ENCODE results near the gene CCDC157.

The CCDC157 gene

DNA sequence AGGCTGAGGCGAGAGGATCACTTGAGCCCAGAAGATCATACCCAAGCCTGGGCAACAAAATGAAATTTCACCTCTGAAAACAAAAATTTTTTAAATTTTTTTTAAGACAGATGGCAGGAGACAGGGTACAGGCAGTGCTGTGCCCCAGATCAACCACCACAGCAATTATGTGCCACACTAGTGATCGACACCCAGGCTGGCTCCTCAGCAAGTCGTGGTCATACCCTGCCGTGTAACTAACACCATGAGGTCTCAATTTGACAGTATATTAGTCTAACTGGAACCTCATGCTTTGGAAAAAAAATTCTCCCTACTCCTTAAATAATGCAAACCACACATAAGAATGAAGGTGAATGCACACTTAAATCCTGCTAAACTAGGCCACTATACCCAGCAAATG lies 8.4 kb upstream of the CCDC157 start:
- H3K27ac ChIP-seq: no peak overlapping the region
- DNase-seq (ENCODE audit: low read depth, low spot score): no peak

DNA sequence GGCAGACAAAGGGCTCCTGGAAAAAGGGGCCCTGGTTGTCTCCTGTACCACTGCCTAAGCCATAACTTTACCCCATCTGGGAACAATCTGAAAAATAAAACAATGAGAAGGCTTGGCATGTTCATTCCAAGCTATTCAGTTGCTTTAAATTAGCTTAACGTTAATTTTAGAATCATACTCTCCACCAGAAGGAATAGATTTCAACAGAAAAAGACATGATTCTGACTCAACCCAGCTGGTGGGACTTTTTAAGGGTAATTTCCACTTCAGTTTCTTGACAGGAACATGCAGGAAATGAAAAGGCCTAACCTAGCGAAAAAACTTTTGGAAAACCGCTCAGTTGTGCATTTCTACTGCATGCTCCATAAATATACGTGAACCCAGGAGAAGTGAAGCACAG lies 8.0 kb upstream of the CCDC157 start:
- no peak for DNase-seq (ENCODE audit: low read depth, low spot score)
- no peak overlapping the region for H3K27ac ChIP-seq

DNA sequence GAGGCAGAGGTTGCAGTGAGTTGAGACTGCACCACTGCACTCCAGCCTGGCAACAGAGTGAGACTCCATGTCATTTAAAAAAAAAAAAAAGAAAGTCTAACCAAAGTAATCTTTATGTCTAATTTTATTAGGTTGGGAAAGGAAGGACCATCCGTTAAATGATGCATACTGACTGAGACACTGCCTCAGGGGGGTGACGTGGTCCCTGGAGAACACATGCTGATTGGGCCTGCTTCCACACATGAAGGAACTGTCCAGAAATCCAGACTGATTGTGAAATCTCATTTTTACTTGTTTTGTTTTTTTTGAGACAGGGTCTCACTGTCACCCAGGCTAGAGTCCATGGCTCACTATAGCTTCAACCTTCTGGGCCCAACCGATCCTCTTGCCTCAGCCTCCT lies 5.6 kb upstream of the CCDC157 start:
- H3K27ac ChIP-seq: no peak overlapping the region
- no peak for DNase-seq (ENCODE audit: low read depth, low spot score)

DNA sequence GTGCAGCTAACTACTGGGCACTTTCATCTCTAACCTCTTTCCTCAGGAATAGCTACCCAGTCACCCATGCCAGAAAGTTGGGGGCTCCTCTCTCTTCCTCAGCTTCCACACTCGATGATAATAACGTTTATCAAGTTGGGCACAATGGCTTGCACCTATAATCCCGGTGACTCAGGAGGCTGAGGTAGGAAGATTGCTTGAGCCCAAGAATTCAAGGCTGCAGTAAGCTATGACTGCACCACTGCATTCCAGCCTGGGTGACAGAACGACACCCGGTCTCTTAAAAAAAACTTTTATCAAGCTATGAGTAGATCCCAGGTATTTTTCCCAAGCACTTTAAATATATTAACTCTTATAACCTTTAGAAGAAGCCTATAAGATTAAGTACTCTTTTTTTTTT lies 2.2 kb upstream of the CCDC157 start:
- H3K27ac ChIP-seq: no peak overlapping the region
- DNase-seq (ENCODE audit: low read depth, low spot score): no peak

DNA sequence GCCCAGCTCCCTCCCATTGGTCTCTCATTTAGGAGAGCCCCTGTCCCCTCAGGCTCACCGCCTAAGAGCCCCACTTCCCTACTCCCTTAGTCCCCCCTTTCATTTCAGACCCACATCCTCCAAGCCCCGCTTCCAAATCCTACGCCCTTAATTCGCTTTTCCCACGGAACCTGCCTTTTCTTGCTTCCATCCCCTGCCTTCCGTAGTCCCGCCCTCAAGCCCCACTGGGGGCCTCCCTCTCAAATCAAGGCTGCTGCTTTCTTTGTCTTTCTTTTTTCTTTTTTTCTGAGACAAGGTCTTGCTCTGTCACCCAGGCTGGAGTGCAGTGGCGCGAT lies 396 bp downstream of the CCDC157 start:
- H3K27ac ChIP-seq: no peak overlapping the region
- no peak for DNase-seq (ENCODE audit: low read depth, low spot score)

DNA sequence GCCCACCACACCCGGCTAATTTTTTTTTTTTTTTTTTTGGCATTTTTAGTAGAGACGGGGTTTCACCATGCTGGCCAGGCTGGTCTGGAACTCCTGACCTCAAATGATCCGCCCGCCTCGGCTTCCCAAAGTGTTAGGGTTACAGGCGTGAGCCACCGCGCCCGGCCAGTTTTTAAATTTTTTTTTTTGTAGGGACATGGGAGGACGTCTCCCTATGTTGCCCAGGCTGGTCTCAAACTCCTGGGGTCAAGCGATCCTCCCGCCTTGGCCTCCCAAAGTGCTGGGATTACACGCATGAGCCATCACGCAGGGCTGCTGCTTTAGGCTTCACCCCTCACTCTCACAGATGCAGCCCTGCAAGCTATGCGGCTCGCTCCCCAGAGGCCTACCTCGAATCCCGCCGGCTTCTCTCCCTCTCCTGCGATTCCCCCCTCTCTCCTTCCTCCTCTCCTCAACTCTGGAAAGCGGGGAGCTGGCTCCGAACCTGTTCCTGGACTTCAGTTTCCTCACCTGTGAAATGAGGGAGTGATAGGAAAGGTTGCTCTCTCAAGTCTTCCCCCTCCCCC lies 926 bp downstream of the CCDC157 start:
- DNase-seq (ENCODE audit: low read depth, low spot score): no peak
- no peak overlapping the region for H3K27ac ChIP-seq

DNA sequence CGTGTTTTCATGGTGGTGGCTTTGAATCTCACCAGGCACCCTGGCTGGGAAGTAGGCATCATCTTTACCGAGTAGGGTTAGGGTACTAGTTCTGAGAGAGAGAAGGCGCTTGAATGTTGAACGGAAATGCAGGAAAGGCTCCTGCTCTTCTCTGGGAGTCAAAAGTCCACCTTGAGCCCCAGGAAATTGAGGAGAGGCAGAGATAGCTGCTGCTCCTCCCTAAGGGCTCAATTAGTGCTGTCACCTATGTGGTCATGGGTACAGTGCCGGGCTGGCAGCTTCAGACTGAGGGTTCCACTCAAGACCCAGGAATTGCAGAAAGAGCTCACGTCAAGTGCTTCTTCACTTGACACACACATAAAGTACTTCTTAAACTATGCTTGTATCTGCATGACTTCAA lies 1.7 kb downstream of the CCDC157 start:
- DNase-seq (ENCODE audit: low read depth, low spot score): no peak

DNA sequence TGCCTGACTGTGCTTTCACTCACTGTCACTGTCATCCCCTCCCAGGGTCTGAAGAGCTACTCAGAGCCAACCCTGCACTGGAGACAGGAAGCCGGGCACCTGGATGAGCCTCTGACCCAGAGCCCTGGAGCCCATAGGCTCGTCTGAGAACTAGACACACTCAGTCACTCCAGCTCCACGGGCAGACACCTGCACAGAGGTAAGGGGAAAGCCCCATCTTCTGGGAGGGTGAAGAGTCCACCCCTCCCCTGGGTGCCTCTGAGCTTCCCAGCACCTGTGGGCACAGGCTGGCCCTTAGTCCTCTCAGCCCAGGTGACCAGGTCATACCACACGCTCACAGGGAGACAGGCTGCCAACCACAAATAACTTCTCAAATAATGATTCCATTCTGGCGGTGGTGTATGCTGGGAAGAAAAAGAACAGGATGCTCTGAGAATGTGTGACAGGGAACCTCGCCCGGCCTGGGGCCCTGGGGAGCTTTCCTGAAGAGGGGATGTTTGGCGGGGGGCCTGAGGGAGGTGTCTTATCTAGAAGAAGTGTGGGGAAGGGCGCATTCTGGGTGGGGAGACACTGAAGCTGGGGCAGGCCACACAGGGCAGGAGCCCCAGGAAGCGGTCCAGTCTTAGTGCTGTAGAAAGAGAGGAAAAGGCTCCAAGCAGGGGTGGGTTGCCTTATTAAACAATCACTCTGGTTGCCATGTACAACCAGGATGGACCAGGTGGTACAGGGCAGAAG lies 5.3 kb downstream of the CCDC157 start:
- no peak for DNase-seq (ENCODE audit: low read depth, low spot score)
- no peak overlapping the region for H3K27ac ChIP-seq

More for the DNA sequence above, 1.7 kb downstream of the CCDC157 start:
- no peak overlapping the region for H3K27ac ChIP-seq

DNA sequence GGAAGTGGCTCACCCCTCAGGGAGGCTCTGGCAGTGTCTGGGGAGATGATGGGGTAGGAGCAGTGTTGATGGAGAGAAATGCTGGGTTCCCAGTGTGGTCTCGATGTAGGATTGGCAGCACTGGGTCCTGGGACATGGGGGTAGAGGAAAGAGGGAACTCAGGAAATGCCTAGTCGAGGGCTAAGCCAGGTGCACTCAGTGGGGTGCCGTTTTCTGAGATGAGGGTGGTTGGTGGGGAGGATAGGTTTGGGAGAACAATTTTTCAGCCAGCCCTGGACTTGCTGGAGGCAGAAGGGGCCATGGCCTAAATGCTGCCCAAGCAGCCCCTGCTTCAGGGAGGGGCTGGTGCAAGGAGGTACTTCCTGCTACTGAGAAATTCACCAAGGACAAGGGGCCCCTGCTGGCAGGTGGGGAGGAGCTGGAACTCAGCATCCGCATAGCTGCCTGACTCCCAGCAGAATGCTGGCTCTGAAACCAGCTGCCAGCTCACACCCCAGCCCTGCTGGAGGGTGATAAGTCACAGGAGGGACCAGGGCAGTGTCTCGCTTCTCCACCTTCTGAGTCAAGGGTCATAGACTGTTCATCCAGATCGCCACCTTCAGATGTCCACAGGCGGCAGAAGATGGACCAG lies 6.0 kb downstream of the CCDC157 start:
- DNase-seq (ENCODE audit: low read depth, low spot score): no peak
- no peak overlapping the region for H3K27ac ChIP-seq

DNA sequence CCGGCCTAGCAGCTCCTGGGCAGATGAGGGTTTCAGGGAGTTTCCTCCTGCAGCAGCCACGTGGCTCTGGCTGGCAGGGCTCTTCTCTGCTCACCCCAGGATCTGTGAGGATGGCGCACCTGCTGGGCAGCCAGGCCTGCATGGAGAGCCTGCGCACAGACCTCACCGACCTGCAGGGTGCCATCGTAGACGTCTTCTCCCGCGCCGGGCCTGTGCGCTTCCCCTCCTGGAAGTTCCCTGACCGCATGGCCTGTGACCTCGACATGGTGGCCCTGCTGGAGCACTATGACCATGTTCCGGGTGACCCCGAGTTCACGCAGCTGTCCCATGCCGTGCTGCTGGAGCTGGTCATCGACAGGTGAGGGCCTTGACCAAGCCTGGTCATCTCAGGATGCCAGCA lies 9.1 kb downstream of the CCDC157 start:
- DNase-seq (ENCODE audit: low read depth, low spot score): no peak
- no peak overlapping the region for H3K27ac ChIP-seq

DNA sequence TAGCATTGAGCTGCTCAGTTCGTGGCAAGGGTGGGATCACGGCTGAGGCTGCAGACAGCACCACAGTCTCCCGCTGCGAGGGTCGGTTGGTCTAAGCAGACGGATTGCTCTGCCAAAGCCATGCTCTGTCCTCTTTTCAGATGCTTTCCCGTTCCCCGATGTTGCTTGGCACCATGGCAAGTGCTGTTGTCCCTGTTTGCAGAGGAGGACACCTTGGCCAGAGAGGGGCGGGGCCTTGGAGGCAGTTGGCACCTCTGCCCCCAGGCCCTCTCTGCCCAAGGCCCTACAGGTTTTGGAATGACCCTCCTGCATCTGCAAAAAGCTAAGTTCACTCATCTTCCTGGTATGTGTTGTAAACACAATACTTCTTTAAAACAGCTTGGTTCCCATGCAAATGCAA lies 11.6 kb downstream of the CCDC157 start:
- H3K27ac ChIP-seq: no peak overlapping the region
- no peak for DNase-seq (ENCODE audit: low read depth, low spot score)

DNA sequence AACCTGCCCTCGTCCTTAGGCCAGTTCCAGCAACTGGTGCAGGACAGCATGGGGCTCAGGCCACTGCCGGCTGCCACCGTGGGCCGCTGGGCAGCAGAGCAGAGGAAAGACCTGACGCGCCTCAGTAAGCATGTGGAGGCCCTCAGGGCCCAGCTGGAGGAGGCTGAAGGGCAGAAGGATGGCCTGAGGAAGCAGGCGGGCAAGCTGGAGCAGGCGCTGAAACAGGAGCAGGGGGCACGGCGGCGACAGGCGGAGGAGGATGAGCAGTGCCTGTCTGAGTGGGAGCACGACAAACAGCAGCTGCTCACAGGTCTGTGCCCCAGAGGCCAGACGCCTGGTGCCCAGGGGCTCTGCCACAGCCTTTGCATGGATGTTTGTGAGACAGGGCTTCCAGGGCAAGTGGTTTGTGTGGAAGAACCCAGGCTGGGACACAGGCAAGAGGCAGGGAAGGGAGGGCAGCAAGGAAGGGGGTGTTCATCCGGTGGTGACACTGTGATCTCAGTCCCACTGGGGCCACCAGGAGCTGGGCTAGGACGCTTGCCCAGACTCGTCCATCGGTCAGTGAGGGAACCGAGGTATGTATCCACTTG lies 13.9 kb downstream of the CCDC157 start:
- no peak overlapping the region for H3K27ac ChIP-seq
- no peak for DNase-seq (ENCODE audit: low read depth, low spot score)

DNA sequence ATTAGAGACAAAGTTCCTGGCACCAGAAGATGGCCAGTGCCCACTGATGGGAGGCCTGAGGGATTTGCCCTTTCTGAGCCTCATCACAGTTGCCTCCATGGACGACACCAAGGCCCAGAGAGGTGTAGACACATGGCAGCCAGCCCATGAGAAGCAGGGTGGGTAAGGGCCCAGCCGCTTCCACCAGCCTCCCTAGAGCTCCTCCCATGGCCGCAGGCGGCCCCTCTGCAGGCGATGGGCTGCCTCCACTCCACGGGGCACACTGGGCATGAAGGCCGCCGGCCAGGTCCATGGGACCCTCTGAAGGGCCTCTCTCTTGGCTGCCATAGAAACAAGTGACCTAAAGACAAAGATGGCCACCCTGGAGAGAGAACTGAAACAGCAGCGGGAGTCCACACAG lies 14.5 kb downstream of the CCDC157 start:
- DNase-seq (ENCODE audit: low read depth, low spot score): no peak
- no peak overlapping the region for H3K27ac ChIP-seq

DNA sequence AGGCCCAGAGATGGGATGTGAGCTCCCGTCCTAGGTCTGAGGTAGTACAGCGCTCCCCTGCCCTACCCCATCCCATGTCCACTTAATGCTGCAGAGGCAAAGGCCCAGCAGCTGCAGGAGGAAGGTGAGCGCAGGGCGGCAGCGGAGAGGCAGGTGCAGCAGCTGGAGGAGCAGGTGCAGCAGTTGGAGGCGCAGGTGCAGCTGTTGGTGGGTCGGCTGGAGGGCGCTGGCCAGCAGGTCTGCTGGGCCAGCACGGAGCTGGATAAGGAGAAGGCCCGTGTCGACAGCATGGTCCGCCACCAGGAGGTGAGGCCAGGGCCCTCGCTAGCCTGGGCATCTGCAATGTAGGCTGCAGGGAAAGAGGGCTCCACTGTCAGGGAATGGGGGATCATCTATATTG lies 15.2 kb downstream of the CCDC157 start:
- H3K27ac ChIP-seq: no peak overlapping the region

DNA sequence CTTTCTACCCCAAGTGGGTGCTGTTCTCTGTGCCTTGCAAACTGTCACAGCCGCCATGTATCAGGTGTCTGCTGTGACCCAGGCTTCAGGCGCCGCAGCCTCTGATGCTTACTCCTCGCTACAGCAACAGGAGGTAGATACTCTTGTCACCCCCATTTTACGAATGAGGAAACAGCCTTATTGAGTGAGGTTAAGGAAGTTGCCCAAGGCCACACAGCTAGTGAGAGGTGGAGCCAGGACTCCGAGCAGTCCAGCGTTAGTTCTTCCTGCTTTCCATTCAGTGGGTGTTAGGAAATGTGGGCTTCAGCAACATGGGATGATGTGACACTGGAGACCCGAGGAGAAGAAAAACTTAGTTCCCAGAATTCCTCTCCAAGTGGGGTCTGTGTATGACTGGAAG lies 16.1 kb downstream of the CCDC157 start:
- DNase-seq (ENCODE audit: low read depth, low spot score): no peak
- no peak overlapping the region for H3K27ac ChIP-seq

More for the DNA sequence above, 15.2 kb downstream of the CCDC157 start:
- DNase-seq (ENCODE audit: low read depth, low spot score): no peak

DNA sequence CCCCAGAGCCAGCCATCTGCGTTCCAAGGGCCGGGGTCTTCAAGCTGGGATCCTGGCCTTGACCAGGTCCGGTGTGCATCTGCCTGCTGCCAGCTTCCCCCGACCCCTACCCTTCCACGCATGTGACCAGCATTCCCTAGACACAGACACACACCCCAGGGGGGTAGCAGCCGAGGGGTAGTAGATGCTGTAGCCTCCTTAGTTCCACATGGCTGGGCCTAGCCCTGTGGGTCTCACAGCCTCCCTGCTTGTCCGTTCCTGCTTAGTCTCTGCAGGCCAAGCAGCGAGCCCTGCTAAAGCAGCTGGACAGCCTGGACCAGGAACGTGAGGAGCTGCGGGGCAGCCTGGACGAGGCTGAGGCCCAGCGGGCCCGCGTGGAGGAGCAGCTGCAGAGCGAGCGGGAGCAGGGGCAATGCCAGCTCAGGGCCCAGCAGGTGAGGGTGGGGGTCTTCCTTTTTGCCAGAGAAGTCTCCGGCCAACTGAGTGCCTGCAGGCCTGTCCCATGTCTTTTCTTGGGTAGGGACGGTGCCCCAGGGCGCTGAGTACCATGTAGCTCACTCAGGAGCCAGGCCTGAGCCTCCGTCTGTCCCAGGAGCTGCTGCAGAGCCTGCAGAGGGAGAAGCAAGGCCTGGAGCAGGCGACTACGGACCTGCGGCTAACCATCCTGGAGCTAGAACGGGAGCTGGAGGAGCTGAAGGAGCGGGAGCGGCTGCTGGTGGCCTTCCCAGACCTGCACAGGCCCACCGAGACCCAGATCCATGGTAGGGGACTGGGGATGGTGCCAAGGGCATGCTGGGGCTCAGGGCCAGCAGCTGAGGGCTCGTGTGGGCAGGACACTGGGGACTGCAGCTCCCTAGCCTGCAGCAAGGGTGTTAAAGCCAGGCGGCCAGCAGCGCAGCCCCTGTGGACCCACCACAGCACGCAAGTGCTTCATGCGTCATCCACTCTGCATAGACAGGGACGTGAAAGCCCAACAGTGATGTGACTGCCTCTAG lies 16.8 kb downstream of the CCDC157 start:
- no peak overlapping the region for H3K27ac ChIP-seq
- no peak for DNase-seq (ENCODE audit: low read depth, low spot score)

DNA sequence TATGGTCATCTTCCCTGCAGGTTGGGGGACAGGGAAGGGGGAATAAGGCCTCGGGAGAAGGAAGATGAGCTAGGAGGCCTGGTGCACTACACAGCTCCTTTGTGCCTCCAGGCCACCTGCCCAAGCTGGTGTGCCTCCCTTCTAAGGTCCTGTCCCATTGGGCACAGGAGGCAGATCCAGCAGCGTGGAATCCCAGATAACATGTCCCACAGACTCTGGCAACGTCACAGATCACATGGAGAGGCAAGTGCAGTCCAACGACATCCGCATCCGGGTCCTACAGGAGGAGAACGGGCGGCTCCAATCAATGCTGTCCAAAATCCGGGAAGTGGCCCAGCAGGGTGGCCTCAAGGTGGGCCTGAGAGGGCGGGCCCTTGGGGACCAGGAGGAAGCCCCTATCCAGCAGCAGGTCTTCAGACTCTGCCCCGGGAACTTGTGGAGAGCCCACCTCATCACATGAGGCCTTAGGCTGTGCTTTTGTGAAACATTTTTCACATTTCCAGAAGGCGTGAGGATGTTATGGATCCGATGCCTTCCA lies 18.6 kb downstream of the CCDC157 start:
- no peak overlapping the region for H3K27ac ChIP-seq
- no peak for DNase-seq (ENCODE audit: low read depth, low spot score)

DNA sequence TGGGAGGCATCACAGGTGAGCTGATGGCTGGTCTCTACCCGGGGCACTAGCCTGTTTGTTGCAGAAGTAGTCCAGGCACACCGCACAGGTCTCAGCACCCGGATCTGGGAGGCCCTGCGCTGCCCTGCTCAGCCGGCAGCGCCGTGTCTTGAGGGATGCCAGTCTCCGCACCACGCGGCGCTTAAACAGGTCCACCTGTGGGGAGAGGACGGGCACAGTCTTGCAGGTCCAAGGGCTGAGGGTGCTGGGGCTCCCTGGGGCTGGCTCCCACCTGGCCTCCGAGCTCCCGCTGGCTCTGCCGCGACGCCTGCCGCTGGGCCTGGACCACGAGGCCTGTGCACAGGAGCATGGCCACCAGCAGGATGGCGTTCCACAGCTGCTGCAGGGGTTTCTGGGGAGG lies 23.2 kb downstream of the CCDC157 start:
- no peak for DNase-seq (ENCODE audit: low read depth, low spot score)
- no peak overlapping the region for H3K27ac ChIP-seq

DNA sequence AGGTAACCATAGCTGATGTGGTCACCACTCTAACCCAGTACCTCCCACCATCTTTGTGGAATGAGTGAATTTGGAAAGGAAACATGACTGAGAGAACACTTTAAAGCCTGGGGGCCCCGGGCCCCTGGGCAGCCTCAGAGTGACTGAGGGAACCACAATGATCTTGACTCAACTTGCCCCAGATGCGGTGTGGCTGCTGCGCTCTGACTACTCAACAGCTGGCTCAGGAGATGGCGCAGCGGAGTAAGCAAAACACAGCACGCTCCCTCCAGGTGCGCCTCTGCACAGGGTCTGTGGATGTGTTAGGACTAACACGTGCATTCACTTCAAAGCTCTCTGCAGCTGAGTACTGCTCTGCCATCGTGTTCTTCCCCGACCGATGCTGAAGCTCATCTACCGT lies 24.5 kb downstream of the CCDC157 start:
- H3K27ac ChIP-seq: no peak overlapping the region
- DNase-seq (ENCODE audit: low read depth, low spot score): no peak

DNA sequence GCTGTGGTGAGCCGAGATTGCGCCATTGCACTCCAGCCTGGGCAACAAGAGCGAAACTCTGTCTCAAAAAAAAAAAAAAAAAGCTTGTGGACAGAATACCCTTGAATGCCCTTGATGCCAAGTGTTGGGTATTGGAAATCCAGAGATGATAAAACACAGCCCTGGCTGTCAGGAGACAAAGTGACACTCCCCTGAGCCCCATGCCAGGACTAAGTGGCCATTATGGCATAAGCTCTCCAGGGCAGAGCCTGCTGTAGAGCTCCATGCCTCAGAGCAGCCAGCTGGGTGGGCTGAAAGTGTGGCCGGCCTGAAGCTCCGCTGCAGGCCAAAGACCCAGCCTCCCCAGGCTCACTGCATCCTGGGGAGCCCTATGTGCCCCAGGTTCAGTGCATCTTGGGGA lies 25.5 kb downstream of the CCDC157 start:
- no peak for DNase-seq (ENCODE audit: low read depth, low spot score)
- H3K27ac ChIP-seq: no peak overlapping the region

Measured in epithelial cell of prostate (primary cell).